GM19099 (cell line): ENCODE data around the gene CACNB1.

Source experiments
- POLR2A ChIP-seq: IDR thresholded peaks from 3 replicates; pipeline ENCODE4 v1.6.1; 2011; ENCODE audit warnings: low read depth; ENCODE audit not compliant: insufficient read length; ENCODE audit errors: extremely low read depth

Gene CACNB1

GRCh38 chr17:39174920-39175694 is 22.4 kb downstream of the CACNB1 start:
- TF ChIP-seq POLR2A = no peak

- TF ChIP-seq POLR2A = no peak
Measured at GRCh38 chr17:39173526-39174274, 23.8 kb downstream of the CACNB1 start.

DNA sequence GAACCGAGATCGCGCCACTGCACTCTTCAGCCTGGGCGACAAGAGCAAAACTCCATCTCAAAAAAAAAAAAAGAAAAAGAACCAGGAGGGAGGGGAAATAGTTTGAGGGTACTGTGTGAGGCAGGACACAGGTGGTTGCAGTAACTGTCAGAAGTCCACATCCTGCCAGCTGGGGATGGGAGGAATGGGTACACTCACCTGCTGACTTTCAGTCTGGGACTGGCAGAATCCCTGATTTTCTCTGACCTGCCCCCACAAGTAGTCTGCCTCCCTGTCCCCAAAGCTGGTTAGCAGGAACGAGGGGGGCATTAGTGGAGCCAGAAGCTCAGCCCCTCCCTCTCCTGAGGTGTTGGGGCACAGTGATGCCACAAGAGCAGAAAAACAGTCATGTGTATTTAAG is 24.4 kb downstream of the CACNB1 start:
- no peak for TF ChIP-seq POLR2A

DNA sequence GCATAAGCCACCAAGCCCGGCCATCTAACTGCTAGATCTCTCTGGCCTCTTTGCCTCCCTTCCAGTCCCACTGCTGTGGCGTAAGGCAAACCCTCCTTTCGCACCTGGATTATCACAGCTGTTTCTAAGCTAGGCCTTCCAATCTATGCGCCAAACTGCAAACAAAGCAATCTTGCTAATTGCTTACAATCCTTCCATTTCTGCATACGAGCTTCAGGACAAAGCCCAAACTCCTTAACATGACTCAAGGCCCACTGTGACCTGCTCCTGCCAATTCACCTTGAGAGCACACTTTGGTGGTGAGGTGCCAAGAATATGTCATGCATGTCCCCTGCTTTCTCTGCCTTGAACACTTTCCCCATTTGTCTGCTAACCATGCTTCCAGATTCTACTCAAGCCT is 25.5 kb downstream of the CACNB1 start:
- TF ChIP-seq POLR2A = no peak

DNA sequence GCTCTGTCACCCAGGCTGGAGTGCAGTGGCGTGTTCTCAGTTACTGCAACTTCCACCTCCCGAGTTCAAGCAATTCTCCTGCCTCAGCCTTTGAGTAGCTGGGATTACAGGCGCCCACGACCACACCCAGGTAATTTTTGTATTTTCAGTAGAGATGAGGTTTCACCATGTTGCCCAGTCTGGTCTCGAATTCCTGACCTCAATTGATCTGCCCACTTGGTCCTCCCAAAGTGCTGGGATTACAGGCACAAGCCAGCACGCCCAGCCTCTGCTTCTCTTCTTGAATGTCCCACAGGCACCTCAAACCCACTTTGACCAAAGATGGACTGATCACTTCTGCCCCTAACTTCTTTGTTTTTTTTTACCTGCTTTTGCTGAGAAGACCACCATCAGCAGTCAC is 26.9 kb downstream of the CACNB1 start:
- no peak for TF ChIP-seq POLR2A

- no peak for TF ChIP-seq POLR2A
Measured at GRCh38 chr17:39170109-39170508, 27.4 kb downstream of the CACNB1 start.

DNA sequence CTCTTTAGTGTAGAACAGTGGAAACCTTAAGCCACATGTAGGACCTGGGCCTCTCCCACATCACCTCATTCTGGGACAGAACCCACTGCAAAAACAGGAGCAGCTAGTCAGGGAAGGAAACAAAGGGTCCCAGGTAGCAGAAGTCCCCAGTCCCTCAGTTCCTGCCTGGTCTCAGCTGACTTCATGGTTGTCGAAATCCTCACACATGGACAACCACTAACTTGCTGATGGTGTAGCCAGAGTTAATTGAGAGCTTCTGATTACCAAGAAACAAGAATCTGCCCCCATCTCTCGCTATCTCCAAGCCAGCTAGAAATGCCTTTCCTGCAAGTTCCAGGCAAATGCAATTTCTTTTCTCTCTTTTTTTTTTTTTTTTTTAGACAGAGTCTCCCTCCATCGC is 28.0 kb downstream of the CACNB1 start:
- no peak for TF ChIP-seq POLR2A

DNA sequence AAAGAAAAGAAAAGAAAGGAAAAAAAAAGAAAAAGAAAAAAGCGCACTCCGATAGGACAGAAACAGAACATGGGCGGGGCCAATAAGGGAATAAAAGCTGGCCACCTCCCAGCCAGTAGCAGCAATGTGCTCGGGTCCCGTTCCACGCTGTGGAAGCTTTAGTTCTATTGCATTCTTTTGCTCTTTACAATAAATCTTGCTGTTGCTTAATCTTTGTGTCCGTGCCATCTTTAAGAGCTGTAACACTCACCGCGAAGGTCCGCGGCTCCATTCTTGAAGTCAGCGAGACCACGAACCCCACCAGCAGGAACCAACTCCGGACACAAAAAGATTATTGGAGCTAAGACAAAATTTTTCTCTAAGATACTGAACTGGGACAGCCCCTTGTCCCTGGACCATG is 28.4 kb downstream of the CACNB1 start:
- no peak for TF ChIP-seq POLR2A

- no peak for TF ChIP-seq POLR2A
Measured at GRCh38 chr17:39167476-39167875, 30.0 kb downstream of the CACNB1 start.

DNA sequence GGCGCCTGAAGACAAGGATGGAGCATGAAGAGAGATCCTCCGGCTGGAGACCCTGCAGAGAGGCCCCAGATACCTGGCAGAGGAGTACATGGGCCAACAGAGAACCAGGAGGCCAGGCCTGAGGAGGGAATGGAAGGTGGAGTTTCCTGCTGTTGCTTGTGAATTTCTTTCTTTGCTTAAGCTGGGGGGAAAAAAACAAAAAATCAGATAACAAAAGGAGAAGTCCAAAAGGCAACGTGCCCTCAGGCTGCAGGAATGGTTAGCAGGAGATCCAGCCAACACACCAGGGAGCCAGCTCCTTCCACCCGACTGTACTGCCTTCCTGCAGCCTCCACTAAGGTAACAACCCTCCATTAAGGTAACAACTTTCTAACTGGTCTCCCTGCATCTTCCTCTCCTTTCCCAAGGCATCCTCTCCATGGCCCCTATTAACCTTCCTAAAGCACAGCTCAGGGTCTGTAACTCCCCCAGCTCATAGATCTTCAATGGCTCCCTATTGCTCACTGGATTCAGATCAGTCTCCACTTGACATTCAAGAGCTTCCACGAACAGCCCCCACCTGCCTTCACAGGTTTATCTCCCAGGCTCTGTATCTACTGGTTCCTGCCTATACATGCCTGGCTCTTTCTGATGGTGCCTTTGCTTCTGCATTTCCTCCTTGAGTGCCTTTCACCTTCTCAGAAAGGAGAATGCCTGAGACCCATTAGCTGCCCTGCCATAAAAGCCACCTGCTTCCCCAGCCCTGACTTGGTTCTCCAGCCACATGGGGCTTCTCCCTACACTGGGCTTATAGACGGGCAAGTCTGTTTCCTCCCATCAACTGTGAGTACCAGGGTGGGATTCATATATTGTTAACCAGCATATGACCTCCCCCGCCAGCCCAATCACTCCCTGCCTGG is 30.8 kb downstream of the CACNB1 start:
- TF ChIP-seq POLR2A = no peak

GRCh38 chr17:39165841-39166349 is 31.6 kb downstream of the CACNB1 start, which contains the start of gene ARL5C:
Gene ARL5C (minus strand): TSS chr17:39166161. CDS start chr17:39165760, 401 bp downstream.
- no peak for TF ChIP-seq POLR2A

DNA sequence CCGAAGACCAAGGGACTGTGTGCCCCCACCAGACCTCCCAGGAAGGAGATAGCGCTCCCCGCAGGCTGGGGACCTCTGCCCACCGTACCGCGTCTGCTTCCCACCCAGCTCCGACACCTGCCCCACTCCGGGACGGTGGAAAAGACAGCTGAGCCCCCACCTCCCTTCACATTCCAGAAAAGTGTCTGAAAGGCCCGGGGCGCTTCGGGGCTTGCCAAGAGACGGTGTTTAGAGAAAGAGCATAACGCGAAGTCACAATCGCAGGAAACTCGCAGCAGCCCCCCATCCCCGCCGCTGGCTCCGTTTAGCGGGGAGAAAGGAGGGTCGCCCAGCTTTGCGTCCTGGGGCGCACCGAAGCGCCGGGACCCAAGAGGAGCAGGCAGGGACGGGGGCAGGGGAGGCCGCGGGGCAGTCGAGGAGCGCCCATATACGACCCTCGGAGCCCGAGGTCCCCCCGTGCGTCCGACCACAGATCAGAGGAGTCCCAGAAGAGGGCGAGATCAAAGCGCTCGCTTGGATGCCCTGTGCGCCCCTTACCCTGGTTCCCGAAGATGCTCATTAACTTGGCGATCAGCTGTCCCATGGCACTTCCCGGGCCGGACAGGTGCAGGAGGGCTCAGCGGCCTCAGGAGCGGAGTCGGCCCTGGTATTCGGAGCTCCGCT is 32.2 kb downstream of the CACNB1 start:
- no peak for TF ChIP-seq POLR2A

DNA sequence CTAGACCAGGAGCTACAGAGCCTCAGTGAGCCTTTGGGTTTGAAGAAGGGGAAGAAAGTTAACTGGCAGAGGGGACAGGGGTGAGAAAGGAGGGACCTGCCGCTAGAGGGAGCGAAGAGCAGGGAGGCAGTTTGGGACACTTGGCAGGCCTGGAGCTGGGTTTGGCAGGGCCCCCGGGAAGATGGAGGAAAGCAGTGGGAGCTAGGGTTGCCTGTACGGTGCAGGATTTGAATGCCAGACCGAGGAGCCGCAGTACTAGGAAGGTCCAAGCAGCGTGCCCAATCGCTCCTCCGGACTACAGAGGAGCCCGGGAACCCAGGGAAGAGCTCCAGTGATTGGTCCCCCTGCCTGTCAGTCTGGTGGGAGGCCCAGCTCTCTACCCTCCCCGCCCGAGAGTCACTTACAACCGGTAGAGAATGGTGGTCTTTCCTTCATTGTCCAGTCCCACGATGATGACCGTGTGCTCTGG is 32.8 kb downstream of the CACNB1 start:
- peak; percentile 27 for TF ChIP-seq POLR2A

DNA sequence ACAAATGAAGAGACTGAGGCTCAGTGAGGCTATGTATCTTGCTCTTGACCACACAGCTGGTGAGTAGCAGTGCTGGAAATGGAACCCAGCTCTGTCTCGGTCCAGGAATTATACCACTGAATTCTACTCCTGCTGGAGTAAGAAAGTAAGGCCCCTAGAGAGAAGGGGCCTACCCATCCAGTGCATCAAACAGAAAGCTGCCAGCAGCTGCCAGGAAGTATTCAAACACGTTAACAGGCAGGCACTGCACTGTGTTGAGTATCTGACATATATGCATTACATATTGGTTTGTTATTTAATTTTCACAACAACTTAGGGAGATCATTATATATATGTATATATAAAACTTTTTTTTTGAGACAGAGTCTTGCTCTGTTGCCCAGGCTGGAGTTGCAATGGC is 35.5 kb downstream of the CACNB1 start:
- no peak for TF ChIP-seq POLR2A
